Liver (tissue), 9 donors: Measurements from ENCODE around the gene AP3M1. TPM values are rescaled to one million over a fixed set of nuclear protein-coding genes. Genes with fewer than 3 reads are reported as not detected.
A peak's percentile ranks its signal among the peaks of the same experiment; 100 is the strongest.

Experiments
- DNase-seq: peaks from one replicate; pipeline ENCODE4 v3.0.0-alpha.2; 2017; ENCODE audit warnings: low spot score
- H3K27ac ChIP-seq, 2 donors: one replicate each; pipeline ENCODE4 v1.7.0; 2013; ENCODE audit warnings: inconsistent platforms in 2 of 2, low read length in 2 of 2, control low read depth in 1 of 2, low read depth in 1 of 2, mild to moderate bottlenecking in 1 of 2
- H3K27me3 ChIP-seq, 4 donors: one replicate each; pipeline versions ENCODE4 v1.6.1 to v1.7.0; 2013; ENCODE audit warnings: low read length in 3 of 4, inconsistent platforms in 1 of 4, mild to moderate bottlenecking in 1 of 4, moderate library complexity in 1 of 4; ENCODE audit not compliant: control insufficient read depth in 4 of 4, insufficient read depth in 4 of 4
- H3K36me3 ChIP-seq, 4 donors: one replicate each; pipeline versions ENCODE4 v1.6.1 to v1.7.0; 2013; ENCODE audit warnings: low read length in 3 of 4, mild to moderate bottlenecking in 3 of 4, low read depth in 1 of 4, moderate library complexity in 1 of 4; ENCODE audit not compliant: control insufficient read depth in 4 of 4, insufficient read depth in 3 of 4
- H3K4me1 ChIP-seq, 4 donors: one replicate each; pipeline versions ENCODE4 v1.6.1 to v1.7.0; 2013; ENCODE audit warnings: low read length in 3 of 4, mild to moderate bottlenecking in 3 of 4, moderate library complexity in 1 of 4; ENCODE audit not compliant: control insufficient read depth in 4 of 4, insufficient read depth in 4 of 4
- H3K4me3 ChIP-seq, 3 donors: one replicate each; pipeline versions ENCODE4 v1.6.1 to v1.7.0; 2013; ENCODE audit warnings: low read length in 3 of 3, control low read depth in 1 of 3, low read depth in 1 of 3, mild to moderate bottlenecking in 1 of 3
- H3K9ac ChIP-seq, 2 donors: one replicate each; pipeline ENCODE4 v1.7.0; 2013; ENCODE audit warnings: low read length in 2 of 2, mild to moderate bottlenecking in 2 of 2, moderate library complexity in 2 of 2, control low read depth in 1 of 2, low read depth in 1 of 2
- H3K9me3 ChIP-seq, 4 donors: one replicate each; pipeline versions ENCODE4 v1.6.1 to v1.7.0; 2013; ENCODE audit warnings: low read length in 3 of 4; ENCODE audit not compliant: control insufficient read depth in 4 of 4
- ATF3 ChIP-seq: IDR thresholded peaks from 2 replicates; pipeline ENCODE4 v1.6.1; 2016; ENCODE audit warnings: antibody characterized with exemption
- CTCF ChIP-seq: fragments of 150-350 bp; IDR thresholded peaks from 2 replicates; pipeline ENCODE4 v1.5.1; 2017; ENCODE audit warnings: improper control_type of control experiment, low read depth, low read length; ENCODE audit not compliant: missing input control
- EGR1 ChIP-seq, 2 donors: IDR thresholded peaks; 2 replicates each; pipeline ENCODE4 v1.6.1; 2016 to 2018; ENCODE audit warnings: antibody characterized with exemption in 2 of 2, low read depth in 2 of 2
- FOXA1 ChIP-seq: IDR thresholded peaks from 2 replicates; pipeline ENCODE4 v1.6.1; 2016; ENCODE audit warnings: antibody characterized with exemption
- FOXA2 ChIP-seq: IDR thresholded peaks from 2 replicates; pipeline ENCODE4 v1.6.1; 2016; ENCODE audit warnings: antibody characterized with exemption
- GABPA ChIP-seq, 2 donors: IDR thresholded peaks in 1 of 2; conservative IDR thresholded peaks in 1 of 2; 2 replicates each; pipeline ENCODE4 v1.6.1; 2016; ENCODE audit warnings: antibody characterized with exemption in 2 of 2, mild to moderate bottlenecking in 1 of 2, moderate library complexity in 1 of 2
- HNF4A ChIP-seq, 2 donors: conservative IDR thresholded peaks; 2 replicates each; pipeline ENCODE4 v1.6.1; 2016; ENCODE audit warnings: antibody characterized with exemption in 2 of 2, mild to moderate bottlenecking in 2 of 2
- HNF4G ChIP-seq: IDR thresholded peaks from 2 replicates; pipeline ENCODE4 v1.6.1; 2016; ENCODE audit warnings: antibody characterized with exemption
- JUND ChIP-seq, 2 donors: IDR thresholded peaks; 2 replicates each; pipeline ENCODE4 v1.6.1; 2016; ENCODE audit warnings: antibody characterized with exemption in 2 of 2
- MAX ChIP-seq: IDR thresholded peaks from 2 replicates; pipeline ENCODE4 v1.6.1; 2016; ENCODE audit warnings: antibody characterized with exemption
- NR2F2 ChIP-seq: IDR thresholded peaks from 2 replicates; pipeline ENCODE4 v1.6.1; 2016; ENCODE audit warnings: antibody characterized with exemption
- RAD21 ChIP-seq, 2 donors: IDR thresholded peaks; 2 replicates each; pipeline ENCODE4 v1.6.1; 2016; ENCODE audit warnings: antibody characterized with exemption in 2 of 2, mild to moderate bottlenecking in 2 of 2
- REST ChIP-seq: IDR thresholded peaks from 2 replicates; pipeline ENCODE4 v1.6.1; 2016; ENCODE audit warnings: antibody characterized with exemption, mild to moderate bottlenecking
- RXRA ChIP-seq, 2 donors: IDR thresholded peaks; 2 replicates each; pipeline ENCODE4 v1.6.1; 2017 to 2018; ENCODE audit warnings: antibody characterized with exemption in 2 of 2, mild to moderate bottlenecking in 1 of 2
- SP1 ChIP-seq: IDR thresholded peaks from 2 replicates; pipeline ENCODE4 v1.6.1; 2018; ENCODE audit warnings: antibody characterized with exemption, mild to moderate bottlenecking
- TAF1 ChIP-seq: conservative IDR thresholded peaks from 2 replicates; pipeline ENCODE4 v1.6.1; 2016; ENCODE audit warnings: antibody characterized with exemption, mild to moderate bottlenecking
- YY1 ChIP-seq: IDR thresholded peaks from 2 replicates; pipeline ENCODE4 v1.6.1; 2016; ENCODE audit warnings: antibody characterized with exemption, mild to moderate bottlenecking
- ZBTB33 ChIP-seq: IDR thresholded peaks from 2 replicates; pipeline ENCODE4 v1.6.1; 2016; ENCODE audit warnings: antibody characterized with exemption
- WGBS: extraction: QIAGEN DNeasy Blood & Tissue Kit; methylation state at CpG from one replicate; pipeline ENCODE4 v1.1.7; 2013; 5-methylcytosine and 5-hydroxymethylcytosine counted together
- polyA plus RNA-seq, 2 donors: library from polyadenylated mRNA; stranded (reverse) in 1 of 2; unstranded in 1 of 2; fragments of 200-250 nt in 1 of 2; fragments of >200 nt in 1 of 2; fragmentation: Nextera tagmentation in 1 of 2; extraction: Ambion mirVana in 1 of 2; gene quantifications; one replicate each; pipeline versions ENCODE4 v1.2.1 to v1.2.3, GENCODE V29; 2013 to 2015
- total RNA-seq, 2 donors: library from RNA; depleted of rRNA; stranded (reverse); fragments of >200 nt; gene quantifications; one replicate each; pipeline ENCODE4 v1.2.3, GENCODE V29; 2014
- donor health status: healthy.
- donor health status: healthy.
- donor health status: healthy.
- donor health status: healthy.
- donor health status: healthy.

Gene AP3M1
- total and polyA plus RNA-seq, 4 donors: 7.5 to 24.8 (median 16.6) TPM

GRCh38 chr10:74177140-74177677 lies 26.6 kb upstream of the AP3M1 start:
- H3K27me3 ChIP-seq: no peaks in the 10 kb centered on the region
- H3K9me3 ChIP-seq: no peaks in the 10 kb centered on the region
- 6% methylated on average over 13 of the region's 13 CpGs for WGBS
- H3K27ac ChIP-seq: peak overlapping the region; percentile 96 to 99
- H3K4me1 ChIP-seq: peaks cover 4 to 49% (median 24%) of the 10 kb centered on the region in 4 donors
- TF ChIP-seq HNF4A (conservative IDR thresholded peaks at IDR 0.05) (peak; percentile 91 to 92), REST (peak; percentile 36), EGR1 (IDR thresholded peaks at IDR 0.05; ENCODE audit: low read depth in 2 of 2) (peak in 1 of 2 donors; percentile 47), GABPA (IDR thresholded peaks at IDR 0.05 in 1 of 2, conservative IDR thresholded peaks at IDR 0.05 in 1 of 2) (no peak), HNF4G (peak; percentile 74), CTCF (no peak), ZBTB33 (peak; percentile 72), NR2F2 (no peak), RXRA (IDR thresholded peaks at IDR 0.05) (peak; percentile 81 to 87), RAD21 (IDR thresholded peaks at IDR 0.05) (peak in 1 of 2 donors; percentile 47), SP1 (peak; percentile 71), FOXA1 (peak; percentile 39), TAF1 (peak; percentile 47), FOXA2 (peak; percentile 42), MAX (peak; percentile 82), JUND (IDR thresholded peaks at IDR 0.05) (peak; percentile 28 to 89), ATF3 (peak; percentile 58), YY1 (peak; percentile 95)
- peak overlapping the region; percentile 81 to 87 (median 85) for H3K4me3 ChIP-seq
- peak overlapping the region; percentile 76 to 96 for H3K9ac ChIP-seq
- H3K36me3 ChIP-seq: no peaks in the 10 kb centered on the region
- DNase-seq: peak; percentile 64
